Measurements from ENCODE around the gene U2AF2. TPM values are rescaled to one million over a fixed set of nuclear protein-coding genes. Genes with fewer than 3 reads are reported as not detected.
A peak's percentile ranks its signal among the peaks of the same experiment; 100 is the strongest.

Gene U2AF2
- total RNA-seq, 4 donors from 2014 or later = 38.1 to 60.2 (median 50.1) TPM

DNA sequence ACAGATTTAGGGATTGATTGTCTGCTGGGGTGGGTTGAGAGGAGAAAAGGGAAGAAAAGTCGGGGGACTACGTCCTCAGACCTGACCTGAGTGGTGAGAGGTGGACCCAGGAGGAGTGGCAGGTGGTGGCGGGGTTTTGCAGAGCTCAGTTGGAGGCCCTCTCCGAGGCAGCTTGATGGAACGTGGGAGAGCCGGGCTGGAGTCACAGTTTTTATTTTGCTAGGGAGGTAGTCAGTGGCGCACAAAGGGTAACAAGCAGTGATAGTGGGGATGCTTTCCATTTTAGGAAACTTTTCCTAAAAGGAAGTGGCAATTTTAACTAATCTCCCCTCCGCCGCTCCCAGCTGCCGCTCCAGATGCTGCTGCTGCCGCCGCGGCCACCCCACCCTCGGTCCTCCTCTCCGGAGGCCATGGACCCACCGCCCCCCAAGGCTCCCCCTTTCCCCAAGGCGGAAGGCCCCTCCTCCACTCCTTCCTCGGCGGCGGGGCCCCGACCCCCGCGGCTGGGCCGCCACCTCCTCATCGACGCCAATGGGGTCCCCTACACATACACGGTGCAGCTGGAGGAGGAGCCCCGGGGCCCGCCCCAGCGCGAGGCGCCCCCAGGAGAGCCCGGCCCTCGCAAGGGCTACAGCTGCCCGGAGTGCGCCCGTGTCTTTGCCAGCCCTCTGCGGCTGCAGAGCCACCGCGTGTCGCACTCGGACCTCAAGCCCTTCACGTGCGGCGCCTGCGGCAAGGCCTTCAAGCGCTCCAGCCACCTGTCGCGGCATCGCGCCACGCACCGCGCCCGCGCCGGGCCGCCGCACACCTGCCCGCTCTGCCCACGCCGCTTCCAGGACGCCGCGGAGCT is 12.5 kb upstream of the U2AF2 start:
- peaks cover 57 to 64% of the 10 kb centered on the region in 2 donors for H3K4me1 ChIP-seq
- ATAC-seq = no peak
- no peak for DNase-seq

DNA sequence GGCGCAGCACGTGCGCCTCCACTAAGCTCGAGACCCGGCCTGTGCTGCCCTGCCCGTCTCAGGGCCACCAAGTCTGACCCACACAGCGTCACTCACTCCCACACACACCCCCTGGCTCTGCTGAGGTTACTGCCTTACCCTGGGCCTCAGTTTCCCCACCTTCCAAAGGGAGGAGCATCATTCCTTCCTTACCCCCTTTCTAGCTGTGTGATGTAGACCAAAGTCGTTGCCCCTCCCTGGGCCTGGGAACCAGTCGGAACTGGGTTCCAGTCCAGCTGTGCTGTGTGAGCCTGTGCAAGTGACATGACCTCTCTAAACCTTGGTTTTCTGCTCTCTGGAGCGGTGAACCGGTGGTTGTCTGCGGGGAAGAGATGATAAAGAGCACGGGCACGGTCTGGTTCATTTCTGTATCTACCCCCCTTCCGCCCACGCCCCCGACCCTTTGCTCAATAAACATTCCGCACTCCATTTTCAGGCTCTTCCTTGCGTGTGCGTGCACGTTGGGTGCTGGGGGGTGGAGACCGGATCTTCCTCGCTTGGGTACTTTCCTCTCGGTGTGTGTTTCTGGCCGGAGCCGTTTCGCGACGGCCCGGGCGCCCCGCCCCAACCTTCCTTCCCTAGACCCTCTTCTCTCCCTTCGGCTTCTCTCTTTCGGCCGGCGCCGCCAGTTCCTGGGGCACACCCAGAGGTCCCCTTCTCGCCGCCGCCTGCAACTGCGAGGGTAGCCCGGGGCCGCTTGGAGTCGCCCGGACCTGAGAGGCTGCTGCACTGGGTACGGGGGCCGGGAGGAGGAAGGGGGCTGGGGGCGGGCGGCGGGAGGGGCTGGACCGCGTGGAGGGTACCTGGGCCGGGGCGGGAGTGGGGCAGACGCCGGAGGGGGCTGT is 11.6 kb upstream of the U2AF2 start, which contains the start of gene ZNF581:
ZNF581 (plus strand) TSS at position 647 of the 884 bp plus-strand sequence. CDS start 923 bp downstream, outside the sequence.
- ATAC-seq = peak; percentile 47 to 51
- TF ChIP-seq, protein P1, sequence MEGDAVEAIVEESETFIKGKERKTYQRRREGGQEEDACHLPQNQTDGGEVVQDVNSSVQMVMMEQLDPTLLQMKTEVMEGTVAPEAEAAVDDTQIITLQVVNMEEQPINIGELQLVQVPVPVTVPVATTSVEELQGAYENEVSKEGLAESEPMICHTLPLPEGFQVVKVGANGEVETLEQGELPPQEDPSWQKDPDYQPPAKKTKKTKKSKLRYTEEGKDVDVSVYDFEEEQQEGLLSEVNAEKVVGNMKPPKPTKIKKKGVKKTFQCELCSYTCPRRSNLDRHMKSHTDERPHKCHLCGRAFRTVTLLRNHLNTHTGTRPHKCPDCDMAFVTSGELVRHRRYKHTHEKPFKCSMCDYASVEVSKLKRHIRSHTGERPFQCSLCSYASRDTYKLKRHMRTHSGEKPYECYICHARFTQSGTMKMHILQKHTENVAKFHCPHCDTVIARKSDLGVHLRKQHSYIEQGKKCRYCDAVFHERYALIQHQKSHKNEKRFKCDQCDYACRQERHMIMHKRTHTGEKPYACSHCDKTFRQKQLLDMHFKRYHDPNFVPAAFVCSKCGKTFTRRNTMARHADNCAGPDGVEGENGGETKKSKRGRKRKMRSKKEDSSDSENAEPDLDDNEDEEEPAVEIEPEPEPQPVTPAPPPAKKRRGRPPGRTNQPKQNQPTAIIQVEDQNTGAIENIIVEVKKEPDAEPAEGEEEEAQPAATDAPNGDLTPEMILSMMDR (IDR thresholded peaks at IDR 0.05 in 4 of 5, conservative IDR thresholded peaks at IDR 0.05 in 1 of 5) = peak in 1 of 5 experiments; percentile 13
- TF ChIP-seq POLR2A (IDR thresholded peaks at IDR 0.05) = peak in 1 of 2 donors; percentile 11
- in situ Hi-C loops (cut with MboI; ENCODE audit: low sequenced_read_pairs in 4 of 4) = loop anchor here in 1 of 4 donors (25.0 kb wide), 1 partner anchor 506 kb away; the partner anchor contains the start of gene TNNT1

More for the DNA sequence above, 12.5 kb upstream of the U2AF2 start:
- H3K27ac ChIP-seq = peak overlapping the region; percentile 82 to 98 (median 90)
- TF ChIP-seq, protein P1 (IDR thresholded peaks at IDR 0.05 in 4 of 5, conservative IDR thresholded peaks at IDR 0.05 in 1 of 5) = no peak
- peak; percentile 34 to 38 for TF ChIP-seq POLR2A (IDR thresholded peaks at IDR 0.05)
- H3K4me3 ChIP-seq = peak overlapping the region; percentile 80 to 99 (median 94)
- intact Hi-C loops (cut with DNase I; ENCODE audit: low total_unique reads) = loop anchor here (5.0 kb wide), 1 partner anchor 525 kb away; the partner anchor contains the start of gene PPP1R12C
- H3K36me3 ChIP-seq = peaks cover 0 to 10% of the 10 kb centered on the region in 2 donors
- no peaks in the 10 kb centered on the region for H3K9me3 ChIP-seq
- in situ Hi-C loops (cut with MboI; ENCODE audit: low sequenced_read_pairs in 4 of 4) = loop anchor here in 1 of 4 donors (25.0 kb wide), 1 partner anchor 505 kb away; the partner anchor contains the start of gene TNNT1
- H3K27me3 ChIP-seq = no peaks in the 10 kb centered on the region

DNA sequence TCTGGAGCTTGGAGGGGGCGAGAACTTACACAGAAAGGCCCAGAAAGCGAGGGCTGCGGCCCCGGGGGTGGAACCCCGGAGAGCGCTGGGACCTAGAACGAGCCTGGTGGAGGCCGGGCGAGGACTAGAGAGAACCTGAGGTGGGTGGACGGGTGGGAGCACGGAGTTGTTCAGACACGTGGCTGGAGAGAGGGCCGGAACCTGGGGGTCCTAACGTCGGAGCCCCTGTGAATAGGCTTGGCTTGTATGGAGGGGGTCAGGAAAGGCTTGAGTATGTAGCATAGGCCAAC is 11.0 kb upstream of the U2AF2 start:
- in situ Hi-C loops (cut with MboI; ENCODE audit: low sequenced_read_pairs in 4 of 4) (loop anchor here in 1 of 4 donors (25.0 kb wide), 1 partner anchor 507 kb away; the partner anchor contains the start of gene TNNT1), intact Hi-C loops (cut with DNase I; ENCODE audit: low total_unique reads) (loop anchor here (5.0 kb wide), 1 partner anchor 527 kb away; the partner anchor contains the start of gene PPP1R12C)
- H3K9me3 ChIP-seq = no peaks in the 10 kb centered on the region
- H3K27me3 ChIP-seq = no peaks in the 10 kb centered on the region
- H3K36me3 ChIP-seq = peaks cover 0 to 10% of the 10 kb centered on the region in 2 donors
- no peak for ATAC-seq
- peak overlapping the region; percentile 82 to 98 (median 90) for H3K27ac ChIP-seq
- H3K4me1 ChIP-seq = peaks cover 52 to 61% of the 10 kb centered on the region in 2 donors
- no peak for TF ChIP-seq POLR2A (IDR thresholded peaks at IDR 0.05)
- TF ChIP-seq, protein P1 (IDR thresholded peaks at IDR 0.05 in 4 of 5, conservative IDR thresholded peaks at IDR 0.05 in 1 of 5) = no peak
- H3K4me3 ChIP-seq = peak overlapping the region; percentile 80 to 99 (median 94)
- DNase-seq = no peak

More for the DNA sequence above, 11.6 kb upstream of the U2AF2 start, which contains the start of gene ZNF581:
- intact Hi-C loops (cut with DNase I; ENCODE audit: low total_unique reads) = loop anchor here (5.0 kb wide), 1 partner anchor 526 kb away; the partner anchor contains the start of gene PPP1R12C
- H3K27me3 ChIP-seq = no peaks in the 10 kb centered on the region
- H3K4me1 ChIP-seq = peaks cover 52 to 60% of the 10 kb centered on the region in 2 donors
- H3K36me3 ChIP-seq = peaks cover 0 to 10% of the 10 kb centered on the region in 2 donors
- peak within 1 kb of the TSS; percentile 82 to 98 (median 90) for H3K27ac ChIP-seq
- peak; percentile 35 to 63 for DNase-seq
- no peaks in the 10 kb centered on the region for H3K9me3 ChIP-seq
- peak within 1 kb of the TSS; percentile 80 to 99 (median 94) for H3K4me3 ChIP-seq

DNA sequence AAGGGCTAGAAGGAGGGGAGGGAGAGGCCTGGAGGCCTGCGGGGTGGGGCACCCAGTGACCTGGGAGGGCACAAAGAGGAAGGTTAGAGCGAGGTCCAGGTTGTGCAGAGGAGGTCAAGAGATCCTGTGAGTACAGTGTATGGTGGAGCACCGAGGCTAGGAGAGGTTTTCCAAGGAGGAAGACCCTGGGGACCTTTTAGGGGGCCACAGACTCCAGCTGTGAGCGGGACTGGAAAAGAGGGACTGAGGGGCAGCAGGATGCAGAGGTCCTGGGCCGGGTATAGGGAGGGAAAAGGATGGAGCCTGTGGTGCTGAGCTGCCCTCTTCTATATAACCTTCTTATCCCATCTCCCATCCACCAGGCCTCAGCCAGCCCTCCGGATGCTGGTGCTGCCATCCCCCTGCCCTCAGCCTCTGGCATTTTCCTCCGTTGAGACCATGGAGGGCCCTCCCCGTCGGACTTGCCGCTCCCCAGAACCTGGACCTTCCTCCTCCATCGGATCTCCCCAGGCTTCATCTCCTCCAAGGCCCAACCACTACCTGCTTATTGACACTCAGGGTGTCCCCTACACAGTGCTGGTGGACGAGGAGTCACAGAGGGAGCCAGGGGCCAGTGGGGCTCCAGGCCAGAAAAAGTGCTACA is 10.5 kb upstream of the U2AF2 start:
- intact Hi-C loops (cut with DNase I; ENCODE audit: low total_unique reads) (loop anchor here (5.0 kb wide), 1 partner anchor 527 kb away; the partner anchor contains the start of gene PPP1R12C), in situ Hi-C loops (cut with MboI; ENCODE audit: low sequenced_read_pairs in 4 of 4) (loop anchor here in 1 of 4 donors (25.0 kb wide), 1 partner anchor 507 kb away; the partner anchor contains the start of gene TNNT1)
- H3K9me3 ChIP-seq = no peaks in the 10 kb centered on the region
- DNase-seq (no peak), ATAC-seq (no peak)
- peak overlapping the region; percentile 82 to 98 (median 90) for H3K27ac ChIP-seq
- peaks cover 55 to 60% of the 10 kb centered on the region in 2 donors for H3K4me1 ChIP-seq
- TF ChIP-seq POLR2A (IDR thresholded peaks at IDR 0.05) = no peak
- TF ChIP-seq, protein P1 (IDR thresholded peaks at IDR 0.05 in 4 of 5, conservative IDR thresholded peaks at IDR 0.05 in 1 of 5) = no peak
- H3K27me3 ChIP-seq = no peaks in the 10 kb centered on the region
- peaks cover 0 to 10% of the 10 kb centered on the region in 2 donors for H3K36me3 ChIP-seq
- peak overlapping the region; percentile 80 to 99 (median 94) for H3K4me3 ChIP-seq

All from gastrocnemius medialis (tissue), 4 donors.